CD4-positive, alpha-beta T cell treated with Interferon alpha-2 for 1 hour (primary cell): ENCODE data around the gene DPF3.

Experiments
- DNase-seq, 2 donors: peaks; one replicate each; pipeline ENCODE4 v3.0.0-alpha.2; 2020 to 2022

The DPF3 gene

GRCh38 chr14:72636094-72636493 lies 257.8 kb downstream of the DPF3 start:
- DNase-seq, result no peak

- DNase-seq, result no peak
Observed at GRCh38 chr14:72634691-72635616, 258.9 kb downstream of the DPF3 start.

GRCh38 chr14:72633551-72633950 lies 260.4 kb downstream of the DPF3 start:
- DNase-seq, result no peak

- DNase-seq, result no peak
Observed at GRCh38 chr14:72632727-72633126, 261.2 kb downstream of the DPF3 start.

GRCh38 chr14:72631401-72631800 lies 262.5 kb downstream of the DPF3 start:
- no peak for DNase-seq

- no peak for DNase-seq
Observed at GRCh38 chr14:72630374-72630773, 263.5 kb downstream of the DPF3 start.

GRCh38 chr14:72629534-72629933 lies 264.4 kb downstream of the DPF3 start:
- DNase-seq, result no peak

GRCh38 chr14:72625689-72626088 lies 268.2 kb downstream of the DPF3 start:
- no peak for DNase-seq

GRCh38 chr14:72621387-72622065 lies 272.4 kb downstream of the DPF3 start:
- DNase-seq, result no peak

GRCh38 chr14:72619881-72620280 lies 274.0 kb downstream of the DPF3 start:
- no peak for DNase-seq

- DNase-seq, result no peak
Observed at GRCh38 chr14:72619111-72619571, 274.8 kb downstream of the DPF3 start.

GRCh38 chr14:72618424-72618823 lies 275.5 kb downstream of the DPF3 start:
- DNase-seq, result no peak

GRCh38 chr14:72617391-72618031 lies 276.4 kb downstream of the DPF3 start:
- no peak for DNase-seq

- DNase-seq, result no peak
Observed at GRCh38 chr14:72616811-72617210, 277.1 kb downstream of the DPF3 start.

GRCh38 chr14:72616294-72616693 lies 277.6 kb downstream of the DPF3 start:
- DNase-seq, result no peak

- DNase-seq, result no peak
Observed at GRCh38 chr14:72615451-72616121, 278.3 kb downstream of the DPF3 start.

- DNase-seq, result no peak
Observed at GRCh38 chr14:72614891-72615415, 278.9 kb downstream of the DPF3 start.

GRCh38 chr14:72614365-72614764 lies 279.5 kb downstream of the DPF3 start:
- DNase-seq, result no peak

- no peak for DNase-seq
Observed at GRCh38 chr14:72613975-72614319, 280.0 kb downstream of the DPF3 start.

GRCh38 chr14:72613231-72613974 lies 280.5 kb downstream of the DPF3 start:
- DNase-seq, result no peak

- DNase-seq, result no peak
Observed at GRCh38 chr14:72612041-72612440, 281.9 kb downstream of the DPF3 start.

- no peak for DNase-seq
Observed at GRCh38 chr14:72611506-72611905, 282.4 kb downstream of the DPF3 start.
